Measurements from ENCODE around the gene HS1BP3. TPM values are rescaled to one million over a fixed set of nuclear protein-coding genes. Genes with fewer than 3 reads are reported as not detected.

Gene HS1BP3
- total and polyA plus RNA-seq, 2 of the 13 experiments (the other 11 are each of a cell fraction or from before 2014, with no cell fraction given): 15.2 to 22.0 TPM

GRCh38 chr2:20606198-20606597 lies 44.7 kb downstream of the HS1BP3 start (continued):
- no peak for TF ChIP-seq ZBTB44 (CRISPR knock-in tag; IDR thresholded peaks at IDR 0.05)

GRCh38 chr2:20604951-20605381 lies 45.9 kb downstream of the HS1BP3 start:
- H3K9me3 ChIP-seq (ENCODE audit: low read length): no peaks in the 10 kb centered on the region
- H3K36me3 ChIP-seq (replicated peaks in 1 of 2; ENCODE audit: control insufficient read depth in 1 of 2, insufficient read depth in 2 of 2, low read length in 2 of 2): no peaks in the 10 kb centered on the region
- FAIRE-seq (no peak), DNase-seq (ENCODE audit: low spot score) (no peak), ATAC-seq (no peak)
- TF ChIP-seq ZNF232 (CRISPR knock-in tag; IDR thresholded peaks at IDR 0.05; ENCODE audit: borderline replicate concordance) (no peak), SNAPC5 (CRISPR knock-in tag; IDR thresholded peaks at IDR 0.05; ENCODE audit: borderline replicate concordance) (no peak)
- H3K27me3 ChIP-seq (ENCODE audit: control insufficient read depth in 1 of 2, insufficient read depth in 2 of 2, low read length in 2 of 2): no peaks in the 10 kb centered on the region
- H3K4me2 ChIP-seq (ENCODE audit: low read depth, low read length): no peak overlapping the region
- no peaks in the 10 kb centered on the region for H3K79me2 ChIP-seq (ENCODE audit: insufficient read depth, low read length)
- no peak overlapping the region for H2AFZ ChIP-seq (ENCODE audit: low read length)
- CTCF ChIA-PET (ENCODE audit: low intra/inter-chr PET ratio, low total read pairs): no interaction called here
- intact Hi-C loops (cut with micrococcal nuclease; ENCODE audit: unreplicated experiment) (no loop called here), in situ Hi-C loops (cut with HindIII; ENCODE audit: extremely low pct_ligation_motif_present, low pct_unique_long_range_greater_than_20kb) (no loop called here)
- WGBS (ENCODE audit: low lambda C conversion rate): 86% methylated on average over 5 of the region's 5 CpGs
- no peaks in the 10 kb centered on the region for H4K20me1 ChIP-seq (ENCODE audit: insufficient read depth, low read length)
- POLR2A ChIA-PET: interaction anchor here (0.6 to 36.8 kb wide), 5 partner anchors 11 to 508 kb away, joined by 3 to 1537 read pairs (median 5); partner anchors contain the start of gene RHOB
- H3K4me3 ChIP-seq (replicated peaks in 1 of 3; ENCODE audit: insufficient read depth in 1 of 3, low read depth in 2 of 3, low read length in 3 of 3): no peak overlapping the region
- no peak overlapping the region for H3K9ac ChIP-seq (ENCODE audit: insufficient read depth, low read depth, low read length)
- H3K4me1 ChIP-seq (ENCODE audit: insufficient read depth, low read length): peaks cover 29% of the 10 kb centered on the region
- H3K27ac ChIP-seq (ENCODE audit: extremely low read length, insufficient read depth, low read length): no peak overlapping the region
- BruUV-seq (replicated peaks): no TSS peak

GRCh38 chr2:20604401-20604911 lies 46.4 kb downstream of the HS1BP3 start:
- BruUV-seq (replicated peaks): no TSS peak
- intact Hi-C loops (cut with micrococcal nuclease; ENCODE audit: unreplicated experiment) (no loop called here), in situ Hi-C loops (cut with HindIII; ENCODE audit: extremely low pct_ligation_motif_present, low pct_unique_long_range_greater_than_20kb) (no loop called here)
- H3K4me2 ChIP-seq (ENCODE audit: low read depth, low read length): no peak overlapping the region
- ChIA-PET CTCF (ENCODE audit: low intra/inter-chr PET ratio, low total read pairs) (no interaction called here), POLR2A (interaction anchor here (0.6 to 36.8 kb wide), 6 partner anchors 11 to 508 kb away, joined by 3 to 1537 read pairs (median 6); partner anchors contain the start of gene RHOB)
- no peak overlapping the region for H3K4me3 ChIP-seq (replicated peaks in 1 of 3; ENCODE audit: insufficient read depth in 1 of 3, low read depth in 2 of 3, low read length in 3 of 3)
- no peak overlapping the region for H2AFZ ChIP-seq (ENCODE audit: low read length)
- no peak overlapping the region for H3K9ac ChIP-seq (ENCODE audit: insufficient read depth, low read depth, low read length)
- ATAC-seq: no peak
- 79% methylated on average over 7 of the region's 7 CpGs for WGBS (ENCODE audit: low lambda C conversion rate)
- peaks cover 29% of the 10 kb centered on the region for H3K4me1 ChIP-seq (ENCODE audit: insufficient read depth, low read length)
- H3K36me3 ChIP-seq (replicated peaks in 1 of 2; ENCODE audit: control insufficient read depth in 1 of 2, insufficient read depth in 2 of 2, low read length in 2 of 2): no peaks in the 10 kb centered on the region
- no peak for DNase-seq (ENCODE audit: low spot score)
- no peaks in the 10 kb centered on the region for H3K27me3 ChIP-seq (ENCODE audit: control insufficient read depth in 1 of 2, insufficient read depth in 2 of 2, low read length in 2 of 2)
- H3K27ac ChIP-seq (ENCODE audit: extremely low read length, insufficient read depth, low read length): no peak overlapping the region
- FAIRE-seq: no peak
- no peaks in the 10 kb centered on the region for H3K79me2 ChIP-seq (ENCODE audit: insufficient read depth, low read length)
- no peaks in the 10 kb centered on the region for H4K20me1 ChIP-seq (ENCODE audit: insufficient read depth, low read length)
- no peaks in the 10 kb centered on the region for H3K9me3 ChIP-seq (ENCODE audit: low read length)
- TF ChIP-seq NCOA1 (CRISPR knock-in tag; IDR thresholded peaks at IDR 0.05) (no peak), POGK (CRISPR knock-in tag; conservative IDR thresholded peaks at IDR 0.05) (no peak), ZNF468 (CRISPR knock-in tag; IDR thresholded peaks at IDR 0.05) (no peak), FOXA3 (CRISPR knock-in tag; IDR thresholded peaks at IDR 0.05) (no peak), ARID2 (CRISPR knock-in tag; IDR thresholded peaks at IDR 0.05; ENCODE audit: borderline replicate concordance) (no peak), SCMH1 (CRISPR knock-in tag; IDR thresholded peaks at IDR 0.05; ENCODE audit: borderline replicate concordance) (no peak), NR2F6 (IDR thresholded peaks at IDR 0.05) (no peak), NR2F6 (CRISPR knock-in tag; IDR thresholded peaks at IDR 0.05) (no peak), PHF21A (CRISPR knock-in tag; IDR thresholded peaks at IDR 0.05) (no peak), ZNF605 (CRISPR knock-in tag; IDR thresholded peaks at IDR 0.05) (no peak)

Measured in HepG2 (cell line).